ENCODE data around the gene TSPAN4.

The TSPAN4 gene

GRCh38 chr11:803770-804598, 38.7 kb upstream of the TSPAN4 start:
- no peak for TF ChIP-seq SNAI2 (CRISPR knock-in tag; IDR thresholded peaks at IDR 0.05)
- no peak for TF ChIP-seq GLIS3 (CRISPR knock-in tag; IDR thresholded peaks at IDR 0.05)
- no peak for TF ChIP-seq TSHZ2 (CRISPR knock-in tag; IDR thresholded peaks at IDR 0.05)
- TF ChIP-seq POU6F1 (CRISPR knock-in tag; IDR thresholded peaks at IDR 0.05; ENCODE audit: borderline replicate concordance, low read depth): no peak
- TF ChIP-seq TOX (CRISPR knock-in tag; IDR thresholded peaks at IDR 0.05; ENCODE audit: borderline replicate concordance): no peak
- TF ChIP-seq ESRRG (CRISPR knock-in tag; IDR thresholded peaks at IDR 0.05): no peak
- TF ChIP-seq, protein P1, sequence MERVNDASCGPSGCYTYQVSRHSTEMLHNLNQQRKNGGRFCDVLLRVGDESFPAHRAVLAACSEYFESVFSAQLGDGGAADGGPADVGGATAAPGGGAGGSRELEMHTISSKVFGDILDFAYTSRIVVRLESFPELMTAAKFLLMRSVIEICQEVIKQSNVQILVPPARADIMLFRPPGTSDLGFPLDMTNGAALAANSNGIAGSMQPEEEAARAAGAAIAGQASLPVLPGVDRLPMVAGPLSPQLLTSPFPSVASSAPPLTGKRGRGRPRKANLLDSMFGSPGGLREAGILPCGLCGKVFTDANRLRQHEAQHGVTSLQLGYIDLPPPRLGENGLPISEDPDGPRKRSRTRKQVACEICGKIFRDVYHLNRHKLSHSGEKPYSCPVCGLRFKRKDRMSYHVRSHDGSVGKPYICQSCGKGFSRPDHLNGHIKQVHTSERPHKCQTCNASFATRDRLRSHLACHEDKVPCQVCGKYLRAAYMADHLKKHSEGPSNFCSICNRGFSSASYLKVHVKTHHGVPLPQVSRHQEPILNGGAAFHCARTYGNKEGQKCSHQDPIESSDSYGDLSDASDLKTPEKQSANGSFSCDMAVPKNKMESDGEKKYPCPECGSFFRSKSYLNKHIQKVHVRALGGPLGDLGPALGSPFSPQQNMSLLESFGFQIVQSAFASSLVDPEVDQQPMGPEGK (CRISPR knock-in tag; IDR thresholded peaks at IDR 0.05; ENCODE audit: borderline replicate concordance): no peak
- TF ChIP-seq BACH2 (CRISPR knock-in tag; IDR thresholded peaks at IDR 0.05; ENCODE audit: borderline replicate concordance): no peak
- no peak for TF ChIP-seq ZFP30 (CRISPR knock-in tag; IDR thresholded peaks at IDR 0.05)
- no peak for TF ChIP-seq ZNF70 (CRISPR knock-in tag; IDR thresholded peaks at IDR 0.05)
- TF ChIP-seq ZNF8 (CRISPR knock-in tag; IDR thresholded peaks at IDR 0.05): no peak
- TF ChIP-seq ZFP3 (CRISPR knock-in tag; IDR thresholded peaks at IDR 0.05): no peak
- no peak for TF ChIP-seq ISL1 (CRISPR knock-in tag; IDR thresholded peaks at IDR 0.05)
- no peak for TF ChIP-seq ARNTL (CRISPR knock-in tag; IDR thresholded peaks at IDR 0.05; ENCODE audit: borderline replicate concordance, low read depth)
- TF ChIP-seq CREB5 (CRISPR knock-in tag; IDR thresholded peaks at IDR 0.05; ENCODE audit: low read depth): no peak
- no peak for TF ChIP-seq OSR1 (CRISPR knock-in tag; IDR thresholded peaks at IDR 0.05)
- TF ChIP-seq PPARA (CRISPR knock-in tag; IDR thresholded peaks at IDR 0.05; ENCODE audit: borderline replicate concordance): no peak
- ATAC-seq: peak; percentile 8

DNA sequence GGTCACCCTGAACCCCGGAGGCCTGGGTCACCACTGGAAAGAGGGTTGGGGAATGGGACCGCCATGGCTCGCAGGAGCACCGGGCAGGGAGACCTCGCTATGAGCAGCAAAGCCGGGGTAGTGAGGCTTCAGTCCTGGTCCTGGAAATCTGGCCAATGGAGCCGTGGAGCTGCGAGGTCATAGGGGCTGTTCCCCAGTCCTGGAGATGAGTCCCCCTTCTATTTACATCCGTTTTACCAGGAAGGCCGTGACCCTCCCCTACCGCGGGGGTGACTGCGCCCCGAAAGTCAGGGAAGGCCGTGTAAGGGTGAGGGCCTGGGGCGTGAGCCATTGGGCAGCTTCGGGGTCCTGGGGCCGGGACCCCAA, 38.1 kb upstream of the TSPAN4 start:
- TF ChIP-seq, protein P1 (CRISPR knock-in tag; IDR thresholded peaks at IDR 0.05; ENCODE audit: borderline replicate concordance): no peak
- TF ChIP-seq ISL1 (CRISPR knock-in tag; IDR thresholded peaks at IDR 0.05): no peak
- no peak; the same call in 2 of the 3 replicates for ATAC-seq

GRCh38 chr11:808427-809286, 34.0 kb upstream of the TSPAN4 start:
- peak; percentile 76 for ATAC-seq
- no peak for TF ChIP-seq SNAI2 (CRISPR knock-in tag; IDR thresholded peaks at IDR 0.05)
- no peak for TF ChIP-seq ISL1 (CRISPR knock-in tag; IDR thresholded peaks at IDR 0.05)
- no peak for TF ChIP-seq ZNF70 (CRISPR knock-in tag; IDR thresholded peaks at IDR 0.05)
- no peak for TF ChIP-seq CREB5 (CRISPR knock-in tag; IDR thresholded peaks at IDR 0.05; ENCODE audit: low read depth)
- TF ChIP-seq ESRRG (CRISPR knock-in tag; IDR thresholded peaks at IDR 0.05): no peak
- TF ChIP-seq RARB (CRISPR knock-in tag; IDR thresholded peaks at IDR 0.05): no peak
- no peak for TF ChIP-seq BACH2 (CRISPR knock-in tag; IDR thresholded peaks at IDR 0.05; ENCODE audit: borderline replicate concordance)
- TF ChIP-seq PPARA (CRISPR knock-in tag; IDR thresholded peaks at IDR 0.05; ENCODE audit: borderline replicate concordance): no peak
